ENCODE data around the gene ETV1. TPM values are rescaled to one million over a fixed set of nuclear protein-coding genes. Genes with fewer than 3 reads are reported as not detected.

ETV1 gene
- total and polyA plus RNA-seq, 2 of the 4 experiments (the other 2 are of a cell fraction): 8.6 to 21.1 TPM

DNA sequence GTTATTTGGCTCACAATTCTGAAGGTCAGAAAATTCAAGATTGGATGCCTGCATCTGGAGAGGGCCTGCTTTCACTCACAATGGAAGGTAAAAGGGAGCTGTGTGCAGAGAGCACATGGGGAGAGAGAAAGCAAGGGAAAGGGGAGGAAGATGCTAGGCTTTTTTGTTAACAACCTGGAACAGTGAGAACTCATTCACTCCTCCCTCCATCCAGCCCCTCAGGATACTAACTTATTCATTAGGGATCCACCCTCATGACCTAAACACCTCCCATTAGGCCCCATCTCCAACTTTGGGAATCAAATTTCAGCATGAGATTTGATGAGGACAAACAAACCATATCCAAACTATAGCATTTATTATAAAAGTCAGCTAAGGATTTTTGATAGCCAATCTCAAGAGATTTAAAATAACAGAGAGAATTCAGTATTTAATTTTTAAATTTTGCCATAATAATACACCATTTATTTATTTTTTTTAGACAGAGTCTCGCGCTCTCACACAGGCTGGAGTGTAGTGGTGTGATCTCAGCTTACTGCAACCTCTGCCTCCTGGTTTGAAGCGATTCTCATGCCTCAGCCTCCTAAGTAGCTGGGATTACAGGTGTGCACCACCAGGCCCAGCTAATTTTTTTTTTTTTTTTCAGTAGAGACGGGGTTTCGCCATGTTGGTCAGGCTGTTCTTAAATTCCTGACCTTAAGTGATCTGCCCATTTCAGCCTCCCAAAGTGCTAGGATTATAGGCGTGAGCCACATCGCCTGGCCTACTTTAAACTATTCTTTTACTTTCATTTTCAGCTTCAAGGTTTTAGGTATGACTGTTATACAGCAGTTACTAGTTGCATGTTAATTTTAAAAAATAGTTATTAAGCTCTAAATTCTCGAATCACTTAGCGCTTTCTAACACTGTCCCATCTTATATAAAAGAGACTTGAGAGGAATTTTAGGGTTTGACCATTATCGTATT is 20.3 kb upstream of the ETV1 start:
- dilution Hi-C loops (cut with HindIII; ENCODE audit: low sequenced_read_pairs, unreplicated experiment): no loop called here
- no peak overlapping the region for H2BK15ac ChIP-seq (ENCODE audit: low read depth, low read length)
- no peaks in the 10 kb centered on the region for H3K9me1 ChIP-seq (ENCODE audit: insufficient read depth, low read length)
- CTCF ChIA-PET: interaction anchor here (0.6 to 1.5 kb wide), 2 partner anchors 161 to 1341 kb away, joined by 3 to 7 read pairs; no protein-coding TSS in a partner anchor
- H3K27me3 ChIP-seq (ENCODE audit: control insufficient read depth, insufficient read depth, low read length): no peaks in the 10 kb centered on the region
- no peaks in the 10 kb centered on the region for H3K79me1 ChIP-seq (ENCODE audit: low read depth in 1 of 2, low read length in 2 of 2)
- H3K9me3 ChIP-seq (ENCODE audit: control insufficient read depth, insufficient read depth, low read length): no peaks in the 10 kb centered on the region
- H3K4ac ChIP-seq (ENCODE audit: low read depth, low read length): no peak overlapping the region
- no peak overlapping the region for H3K14ac ChIP-seq (replicated peaks; ENCODE audit: low read depth, low read length)
- no CpG with 5 or more reads among the region's 10 CpGs for WGBS, 2 experiments (ENCODE audit: extremely low coverage in 2 of 2, insufficient read length in 1 of 2)
- no peak overlapping the region for H3K4me3 ChIP-seq (ENCODE audit: insufficient read depth, low read depth, low read length)
- H3K4me1 ChIP-seq (ENCODE audit: control insufficient read depth, insufficient read depth, low read length): no peaks in the 10 kb centered on the region
- H2BK120ac ChIP-seq (ENCODE audit: low read depth, low read length): no peak overlapping the region
- intact Hi-C loops (cut with micrococcal nuclease): no loop called here
- H3K9ac ChIP-seq (ENCODE audit: low read depth, low read length): no peak overlapping the region
- no peak overlapping the region for H2BK20ac ChIP-seq (ENCODE audit: low read depth, low read length)
- BruUV-seq (replicated peaks): no TSS peak
- H3K4me2 ChIP-seq (ENCODE audit: low read depth, low read length): no peak overlapping the region
- H3K23ac ChIP-seq (ENCODE audit: low read depth, low read length): no peak overlapping the region
- no peak overlapping the region for H3K18ac ChIP-seq (ENCODE audit: low read depth, low read length)
- DNase-seq (no peak), ATAC-seq (ENCODE audit: low read depth) (no peak)
- no peaks in the 10 kb centered on the region for H4K20me1 ChIP-seq (ENCODE audit: insufficient read depth, low read length)
- no peak overlapping the region for H2AK5ac ChIP-seq (ENCODE audit: low read depth, low read length)
- H4K91ac ChIP-seq (ENCODE audit: insufficient read depth, low read depth, low read length): no peak overlapping the region
- no peaks in the 10 kb centered on the region for H3K36me3 ChIP-seq (ENCODE audit: control insufficient read depth, insufficient read depth, low read length)
- no peak overlapping the region for H2AFZ ChIP-seq (replicated peaks; ENCODE audit: low read length, poor library complexity)
- no peak overlapping the region for H4K8ac ChIP-seq (ENCODE audit: low read depth in 2 of 2, low read length in 2 of 2)
- in situ Hi-C loops (cut with MboI; ENCODE audit: low sequenced_read_pairs): loop anchor here (25.0 kb wide), 1 partner anchor 472 kb away; no protein-coding TSS in a partner anchor
- POLR2A ChIA-PET (ENCODE audit: unreplicated experiment): interaction anchor here (0.7 kb wide), 1 partner anchor 54 kb away, joined by 6 read pairs; no protein-coding TSS in a partner anchor
- H2BK5ac ChIP-seq (ENCODE audit: low read depth, low read length, poor library complexity, severe bottlenecking): no peak overlapping the region
- no peak overlapping the region for H2AK9ac ChIP-seq (replicated peaks; ENCODE audit: low read depth, low read length, poor library complexity)
- H3K56ac ChIP-seq (ENCODE audit: extremely low read depth, insufficient read depth, low read length): no peak overlapping the region
- H4K5ac ChIP-seq (ENCODE audit: low read depth, low read length): no peak overlapping the region
- TF ChIP-seq RAD21 (IDR thresholded peaks at IDR 0.05; ENCODE audit: low read length): no peak
- no peak for TF ChIP-seq RFX5 (IDR thresholded peaks at IDR 0.05; ENCODE audit: low read depth, low read length)
- no peak for TF ChIP-seq BHLHE40 (IDR thresholded peaks at IDR 0.05; ENCODE audit: low read depth, low read length)
- TF ChIP-seq MXI1 (IDR thresholded peaks at IDR 0.05; ENCODE audit: borderline replicate concordance, low read depth, low read length): no peak
- no peak for TF ChIP-seq FOS (IDR thresholded peaks at IDR 0.05; ENCODE audit: low read depth, low read length)
- no peak for TF ChIP-seq CTCF (conservative IDR thresholded peaks at IDR 0.05; ENCODE audit: low read depth, low read length)
- no peak for TF ChIP-seq NFE2L2 (IDR thresholded peaks at IDR 0.05; ENCODE audit: low read depth, low read length)
- no peak for TF ChIP-seq USF2 (IDR thresholded peaks at IDR 0.05; ENCODE audit: low read depth, low read length)
- TF ChIP-seq MAZ (IDR thresholded peaks at IDR 0.05; ENCODE audit: borderline replicate concordance, low read depth, low read length): no peak
- TF ChIP-seq CHD1 (IDR thresholded peaks at IDR 0.05; ENCODE audit: low read depth, low read length): no peak
- TF ChIP-seq RCOR1 (IDR thresholded peaks at IDR 0.05; ENCODE audit: insufficient replicate concordance, low read length): no peak
- no peak for TF ChIP-seq POLR2A (IDR thresholded peaks at IDR 0.05; ENCODE audit: low read depth, low read length)
- no peak overlapping the region for H3K27ac ChIP-seq (ENCODE audit: insufficient read depth, low read length)
